A172 (cell line): ENCODE data around the gene RIMS1. TPM values are rescaled to one million over a fixed set of nuclear protein-coding genes. Genes with fewer than 3 reads are reported as not detected.

Experiments
- DNase-seq: peaks from one replicate; pipeline ENCODE4 v3.0.0-alpha.2; 2015; ENCODE audit warnings: low spot score
- total RNA-seq: library from RNA; depleted of rRNA; stranded (reverse); fragments of >200 nt; shearing (Covaris generic); gene quantifications from 2 replicates; pipeline ENCODE4 v1.2.3, GENCODE V29; 2014

The RIMS1 gene
- total RNA-seq, 1 experiment from 2014 or later, result not detected

GRCh38 chr6:72414657-72415056 lies 528.3 kb downstream of the RIMS1 start:
- no peak for DNase-seq

GRCh38 chr6:72416744-72417465 lies 530.6 kb downstream of the RIMS1 start:
- DNase-seq, result no peak

- DNase-seq, result no peak
Measured at GRCh38 chr6:72417759-72418158, 531.4 kb downstream of the RIMS1 start.

- peak; percentile 71 for DNase-seq
Measured at GRCh38 chr6:72418495-72418894, 532.1 kb downstream of the RIMS1 start.

GRCh38 chr6:72419966-72420365 lies 533.6 kb downstream of the RIMS1 start:
- DNase-seq, result no peak

- no peak for DNase-seq
Measured at GRCh38 chr6:72420409-72420808, 534.1 kb downstream of the RIMS1 start.

- DNase-seq, result no peak
Measured at GRCh38 chr6:72421387-72421786, 535.0 kb downstream of the RIMS1 start.

- no peak for DNase-seq
Measured at GRCh38 chr6:72422171-72422570, 535.8 kb downstream of the RIMS1 start.

GRCh38 chr6:72424476-72424875 lies 538.1 kb downstream of the RIMS1 start:
- no peak for DNase-seq

- DNase-seq, result peak; percentile 55
Measured at GRCh38 chr6:72425003-72425681, 538.8 kb downstream of the RIMS1 start.

GRCh38 chr6:72440611-72441010 lies 554.3 kb downstream of the RIMS1 start:
- DNase-seq, result no peak

- peak; percentile 4 for DNase-seq
Measured at GRCh38 chr6:72446430-72446829, 560.1 kb downstream of the RIMS1 start.
